Breast epithelium (tissue), 4 donors: Measurements from ENCODE around the gene MKRN2. TPM values are rescaled to one million over a fixed set of nuclear protein-coding genes. Genes with fewer than 3 reads are reported as not detected.

Source experiments
- DNase-seq, 2 donors: peaks; one replicate each; pipeline ENCODE4 v3.0.0-alpha.2; 2019; ENCODE audit warnings: low spot score in 2 of 2
- H3K27ac ChIP-seq, 2 donors: fragments of 200-600 bp; sonication (generic) in 1 of 2; one replicate each; pipeline ENCODE4 v1.5.1; 2016 to 2019; ENCODE audit warnings: mild to moderate bottlenecking in 1 of 2
- H3K27me3 ChIP-seq, 2 donors: fragments of 200-600 bp; sonication (generic) in 1 of 2; one replicate each; pipeline versions ENCODE4 v1.5.1 to v1.6.0; 2017 to 2019; ENCODE audit warnings: control low read depth in 1 of 2, mild to moderate bottlenecking in 1 of 2
- H3K36me3 ChIP-seq: fragments of 200-600 bp; one replicate; pipeline ENCODE4 v1.5.1; 2019
- H3K4me1 ChIP-seq, 2 donors: fragments of 200-600 bp; sonication (generic); one replicate each; pipeline ENCODE4 v1.5.1; 2016 to 2019; ENCODE audit warnings: control low read depth in 1 of 2
- H3K4me3 ChIP-seq, 3 donors: fragments of 200-600 bp; sonication (generic); 1 replicate in 2 of 3; 2 replicates in 1 of 3; pipeline ENCODE4 v1.5.1; 2016 to 2019; ENCODE audit warnings: mild to moderate bottlenecking in 3 of 3, moderate library complexity in 2 of 3
- H3K9me3 ChIP-seq, 2 donors: fragments of 200-600 bp; sonication (generic) in 1 of 2; one replicate each; pipeline ENCODE4 v1.5.1; 2016 to 2019; ENCODE audit warnings: control low read depth in 1 of 2
- POLR2A ChIP-seq: fragments of 450-650 bp; IDR thresholded peaks from one replicate; pipeline ENCODE4 v1.6.1; 2016; ENCODE audit warnings: antibody characterized with exemption, mild to moderate bottlenecking, moderate library complexity
- POLR2AphosphoS5 ChIP-seq, 3 donors: sonication (generic); formaldehyde crosslinking; IDR thresholded peaks; one replicate each; pipeline ENCODE4 v1.6.1; 2017; ENCODE audit warnings: antibody characterized with exemption in 3 of 3
- intact Hi-C: fragments of 100-400 bp; cut with DNase I; formaldehyde crosslinking; loops from one replicate; pipeline ENCODE4 v1.15.1; 2023; ENCODE audit warnings: low total_unique reads
- total RNA-seq, 3 donors: library from RNA; depleted of rRNA; stranded (reverse); fragments of >200 nt; gene quantifications; one replicate each; pipeline ENCODE4 v1.1.0, GENCODE V29; 2016
- TF ChIP-seq, protein P1 (sequence below), 3 donors: fragments of 450-650 bp; IDR thresholded peaks; one replicate each; pipeline ENCODE4 v1.5.1; 2016 to 2017; ENCODE audit warnings: antibody characterized with exemption in 3 of 3, mild to moderate bottlenecking in 3 of 3, moderate library complexity in 3 of 3

The MKRN2 gene
- total RNA-seq, 3 donors from 2014 or later = 34.7 to 37.3 (median 36.1) TPM

DNA sequence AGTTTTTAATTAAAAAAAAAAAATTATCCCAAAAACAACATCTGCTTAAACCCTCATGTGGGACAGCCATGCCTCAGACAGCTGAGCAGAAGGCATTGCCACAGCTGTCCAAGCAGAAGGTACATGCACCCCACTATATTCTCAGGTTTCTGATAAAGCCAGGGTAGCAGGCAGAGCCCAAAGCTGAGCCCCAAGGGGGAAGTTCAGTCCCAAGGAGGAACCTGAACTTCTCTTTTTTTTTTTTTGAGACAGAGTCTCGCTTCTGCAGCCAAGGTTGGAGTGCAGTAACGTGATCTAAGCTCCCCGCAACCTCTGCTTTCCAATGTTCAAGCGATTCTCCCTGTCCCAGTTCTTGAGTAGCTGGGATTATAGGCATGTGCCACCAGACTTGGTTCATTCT is 33.2 kb downstream of the MKRN2 start:
- intact Hi-C loops = no loop called here
- peaks cover 13% of the 10 kb centered on the region for H3K36me3 ChIP-seq
- no peaks in the 10 kb centered on the region for H3K27me3 ChIP-seq
- no peak overlapping the region for H3K27ac ChIP-seq
- H3K4me3 ChIP-seq = no peak overlapping the region
- TF ChIP-seq POLR2AphosphoS5 (IDR thresholded peaks at IDR 0.05) (no peak), POLR2A (no peak)
- TF ChIP-seq, protein P1, sequence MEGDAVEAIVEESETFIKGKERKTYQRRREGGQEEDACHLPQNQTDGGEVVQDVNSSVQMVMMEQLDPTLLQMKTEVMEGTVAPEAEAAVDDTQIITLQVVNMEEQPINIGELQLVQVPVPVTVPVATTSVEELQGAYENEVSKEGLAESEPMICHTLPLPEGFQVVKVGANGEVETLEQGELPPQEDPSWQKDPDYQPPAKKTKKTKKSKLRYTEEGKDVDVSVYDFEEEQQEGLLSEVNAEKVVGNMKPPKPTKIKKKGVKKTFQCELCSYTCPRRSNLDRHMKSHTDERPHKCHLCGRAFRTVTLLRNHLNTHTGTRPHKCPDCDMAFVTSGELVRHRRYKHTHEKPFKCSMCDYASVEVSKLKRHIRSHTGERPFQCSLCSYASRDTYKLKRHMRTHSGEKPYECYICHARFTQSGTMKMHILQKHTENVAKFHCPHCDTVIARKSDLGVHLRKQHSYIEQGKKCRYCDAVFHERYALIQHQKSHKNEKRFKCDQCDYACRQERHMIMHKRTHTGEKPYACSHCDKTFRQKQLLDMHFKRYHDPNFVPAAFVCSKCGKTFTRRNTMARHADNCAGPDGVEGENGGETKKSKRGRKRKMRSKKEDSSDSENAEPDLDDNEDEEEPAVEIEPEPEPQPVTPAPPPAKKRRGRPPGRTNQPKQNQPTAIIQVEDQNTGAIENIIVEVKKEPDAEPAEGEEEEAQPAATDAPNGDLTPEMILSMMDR (IDR thresholded peaks at IDR 0.05) = no peak
- no peak for DNase-seq
- H3K4me1 ChIP-seq = no peaks in the 10 kb centered on the region
- H3K9me3 ChIP-seq = no peaks in the 10 kb centered on the region

DNA sequence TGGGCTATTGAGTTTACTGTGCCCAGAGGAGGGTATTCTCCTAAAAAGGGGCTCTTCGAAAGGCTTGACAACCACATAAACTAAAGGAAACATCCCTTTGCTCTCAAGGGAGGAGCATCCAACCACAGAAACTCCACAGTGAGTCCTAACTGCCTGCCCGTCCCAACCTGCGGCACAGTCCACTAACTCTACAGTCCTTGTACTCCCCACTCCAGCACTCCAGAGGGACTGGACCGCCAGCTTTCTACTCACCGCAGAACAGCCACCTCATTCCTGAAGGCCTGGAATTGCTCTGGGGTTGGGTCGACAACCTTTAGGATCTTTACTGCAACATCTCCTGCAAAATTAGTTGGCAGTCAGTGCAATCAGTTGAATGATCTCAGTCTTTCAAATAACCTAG is 34.6 kb downstream of the MKRN2 start:
- H3K27ac ChIP-seq = no peak overlapping the region
- no peak for DNase-seq
- H3K4me3 ChIP-seq = no peak overlapping the region
- no peaks in the 10 kb centered on the region for H3K9me3 ChIP-seq
- no peaks in the 10 kb centered on the region for H3K27me3 ChIP-seq
- peaks cover 13% of the 10 kb centered on the region for H3K36me3 ChIP-seq
- TF ChIP-seq POLR2AphosphoS5 (IDR thresholded peaks at IDR 0.05) (no peak), POLR2A (no peak)
- TF ChIP-seq, protein P1 (IDR thresholded peaks at IDR 0.05) = no peak
- no peaks in the 10 kb centered on the region for H3K4me1 ChIP-seq
- intact Hi-C loops = no loop called here

DNA sequence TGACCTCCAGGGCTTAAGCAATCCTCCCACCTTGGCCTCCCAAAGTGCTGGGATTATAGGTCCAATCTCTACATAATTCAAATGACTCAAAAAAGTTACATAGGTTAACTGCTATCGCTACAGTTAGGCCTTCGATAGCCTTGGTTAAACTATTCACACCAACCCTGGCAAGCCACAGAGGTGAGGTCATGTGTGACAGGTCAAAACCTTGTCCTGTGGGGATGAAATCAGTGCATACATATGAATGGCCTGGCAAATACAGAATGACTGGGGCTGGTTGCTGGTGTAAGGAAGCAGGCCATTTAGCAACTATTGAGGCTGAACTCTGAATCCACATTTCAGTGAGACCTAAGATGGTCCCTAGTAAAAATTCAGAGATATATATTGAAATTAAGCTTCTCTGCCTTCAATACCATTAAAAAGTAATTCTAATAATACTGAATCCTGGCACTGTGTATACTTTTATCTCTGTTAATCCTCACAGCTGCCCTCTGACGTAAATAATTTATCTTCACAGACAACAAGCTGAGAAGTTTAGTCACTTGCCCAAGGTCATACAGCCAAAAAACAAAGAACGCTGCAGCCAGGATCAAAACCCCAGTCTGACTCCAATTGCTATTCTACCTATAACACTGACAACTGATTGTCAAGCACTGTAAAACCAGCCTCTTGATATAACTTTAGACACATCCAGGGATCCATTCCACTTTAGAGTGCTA is 35.3 kb downstream of the MKRN2 start:
- H3K4me1 ChIP-seq = no peaks in the 10 kb centered on the region
- TF ChIP-seq POLR2A (no peak), POLR2AphosphoS5 (IDR thresholded peaks at IDR 0.05) (no peak)
- TF ChIP-seq, protein P1 (IDR thresholded peaks at IDR 0.05) = no peak

DNA sequence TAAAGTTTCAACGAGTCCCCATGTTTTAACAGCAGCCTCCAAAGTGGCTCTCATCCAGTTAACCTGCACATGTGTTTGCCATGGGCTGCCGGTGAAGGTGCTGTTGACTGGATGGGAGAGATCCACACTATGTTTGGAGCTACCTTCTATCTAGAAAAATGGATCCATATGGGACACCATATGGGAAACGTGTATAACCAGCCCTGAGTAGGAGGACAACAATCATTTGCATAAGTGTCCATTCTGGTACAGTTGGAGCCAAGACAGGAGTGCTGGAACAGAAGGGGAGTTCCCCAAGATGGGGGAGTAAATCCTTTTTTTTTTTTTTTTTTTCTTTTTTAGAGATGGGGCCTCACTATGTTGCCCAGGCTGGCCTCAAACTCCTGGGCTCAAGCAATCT is 36.6 kb downstream of the MKRN2 start:
- H3K4me3 ChIP-seq = no peak overlapping the region
- peaks cover 12% of the 10 kb centered on the region for H3K36me3 ChIP-seq
- no peaks in the 10 kb centered on the region for H3K9me3 ChIP-seq
- H3K4me1 ChIP-seq = no peaks in the 10 kb centered on the region
- no peaks in the 10 kb centered on the region for H3K27me3 ChIP-seq
- H3K27ac ChIP-seq = no peak overlapping the region
- no peak for DNase-seq
- intact Hi-C loops = loop anchor here (2.0 kb wide), 1 partner anchor 15 kb away; no protein-coding TSS in a partner anchor
- TF ChIP-seq, protein P1 (IDR thresholded peaks at IDR 0.05) = no peak
- TF ChIP-seq POLR2A (no peak), POLR2AphosphoS5 (IDR thresholded peaks at IDR 0.05) (no peak)

More for the DNA sequence above, 35.3 kb downstream of the MKRN2 start:
- no peak for DNase-seq
- Histone ChIP-seq H3K36me3 (peaks cover 13% of the 10 kb centered on the region), H3K27ac (no peak overlapping the region), H3K4me3 (no peak overlapping the region), H3K9me3 (no peaks in the 10 kb centered on the region), H3K27me3 (no peaks in the 10 kb centered on the region)
- intact Hi-C loops = loop anchor here (2.0 kb wide), 1 partner anchor 17 kb away; no protein-coding TSS in a partner anchor

DNA sequence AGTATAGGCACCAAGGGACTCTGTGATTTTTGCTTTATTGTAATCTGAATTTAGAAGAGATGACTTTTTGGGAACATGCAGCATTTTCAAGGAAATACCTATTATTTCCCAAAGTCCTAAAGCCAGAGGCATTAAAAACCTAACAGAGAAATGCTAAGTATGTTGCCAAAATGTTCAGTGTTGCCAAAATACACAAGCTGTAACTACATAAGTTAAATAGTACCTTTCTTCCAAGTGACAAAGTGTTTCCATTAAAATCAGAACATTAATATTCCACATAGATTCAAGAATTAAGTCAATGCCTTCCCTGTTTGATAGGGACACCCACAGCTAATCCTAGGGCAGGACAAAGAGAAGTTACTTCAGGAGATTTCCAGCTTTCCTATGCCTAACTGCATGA is 42.0 kb downstream of the MKRN2 start:
- DNase-seq = no peak
- no peaks in the 10 kb centered on the region for H3K4me1 ChIP-seq
- no peak overlapping the region for H3K27ac ChIP-seq
- TF ChIP-seq, protein P1 (IDR thresholded peaks at IDR 0.05) = no peak
- TF ChIP-seq POLR2A = no peak
- no peak for TF ChIP-seq POLR2AphosphoS5 (IDR thresholded peaks at IDR 0.05)
- no peak overlapping the region for H3K4me3 ChIP-seq
- no peaks in the 10 kb centered on the region for H3K36me3 ChIP-seq
- H3K9me3 ChIP-seq = no peaks in the 10 kb centered on the region
- H3K27me3 ChIP-seq = no peaks in the 10 kb centered on the region
- intact Hi-C loops = no loop called here
